Measurements from ENCODE around the gene ZPBP.
A peak's percentile ranks its signal among the peaks of the same experiment; 100 is the strongest.

The ZPBP gene

GRCh38 chr7:50088463-50089129 is 4.5 kb downstream of the ZPBP start:
- TF ChIP-seq, protein P1, sequence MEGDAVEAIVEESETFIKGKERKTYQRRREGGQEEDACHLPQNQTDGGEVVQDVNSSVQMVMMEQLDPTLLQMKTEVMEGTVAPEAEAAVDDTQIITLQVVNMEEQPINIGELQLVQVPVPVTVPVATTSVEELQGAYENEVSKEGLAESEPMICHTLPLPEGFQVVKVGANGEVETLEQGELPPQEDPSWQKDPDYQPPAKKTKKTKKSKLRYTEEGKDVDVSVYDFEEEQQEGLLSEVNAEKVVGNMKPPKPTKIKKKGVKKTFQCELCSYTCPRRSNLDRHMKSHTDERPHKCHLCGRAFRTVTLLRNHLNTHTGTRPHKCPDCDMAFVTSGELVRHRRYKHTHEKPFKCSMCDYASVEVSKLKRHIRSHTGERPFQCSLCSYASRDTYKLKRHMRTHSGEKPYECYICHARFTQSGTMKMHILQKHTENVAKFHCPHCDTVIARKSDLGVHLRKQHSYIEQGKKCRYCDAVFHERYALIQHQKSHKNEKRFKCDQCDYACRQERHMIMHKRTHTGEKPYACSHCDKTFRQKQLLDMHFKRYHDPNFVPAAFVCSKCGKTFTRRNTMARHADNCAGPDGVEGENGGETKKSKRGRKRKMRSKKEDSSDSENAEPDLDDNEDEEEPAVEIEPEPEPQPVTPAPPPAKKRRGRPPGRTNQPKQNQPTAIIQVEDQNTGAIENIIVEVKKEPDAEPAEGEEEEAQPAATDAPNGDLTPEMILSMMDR (conservative IDR thresholded peaks at IDR 0.05; ENCODE audit: low read depth), result no peak
- no peak for DNase-seq (ENCODE audit: low spot score)
- ChIA-PET POLR2A (ENCODE audit: low non-redundant PET) (no interaction called here), CTCF (no interaction called here)
- H3K27ac ChIP-seq, result no peak overlapping the region

DNA sequence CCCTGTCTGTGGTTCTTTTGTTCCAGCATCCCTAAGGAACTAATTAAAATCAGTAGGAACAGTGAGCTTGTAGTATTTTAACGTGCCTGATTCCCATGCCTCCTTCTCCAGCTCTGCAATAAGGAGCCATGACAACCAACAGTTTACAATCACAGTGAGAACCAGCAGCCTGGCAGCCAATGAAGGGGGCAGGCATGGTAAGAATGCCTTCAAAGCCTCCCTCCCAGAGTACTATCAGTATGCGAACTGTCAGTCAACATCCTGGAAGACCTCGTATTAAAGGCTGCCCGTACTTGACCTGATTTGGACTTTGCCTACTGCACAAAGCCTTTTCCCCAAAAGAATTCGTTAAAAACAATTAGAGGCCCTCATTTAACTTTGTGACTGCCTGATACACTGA is 7.7 kb downstream of the ZPBP start:
- no peak for DNase-seq (ENCODE audit: low spot score)
- POLR2A ChIA-PET (ENCODE audit: low non-redundant PET), result no interaction called here
- TF ChIP-seq, protein P1 (conservative IDR thresholded peaks at IDR 0.05; ENCODE audit: low read depth), result no peak
- CTCF ChIA-PET, result no interaction called here
- no peak overlapping the region for H3K27ac ChIP-seq

DNA sequence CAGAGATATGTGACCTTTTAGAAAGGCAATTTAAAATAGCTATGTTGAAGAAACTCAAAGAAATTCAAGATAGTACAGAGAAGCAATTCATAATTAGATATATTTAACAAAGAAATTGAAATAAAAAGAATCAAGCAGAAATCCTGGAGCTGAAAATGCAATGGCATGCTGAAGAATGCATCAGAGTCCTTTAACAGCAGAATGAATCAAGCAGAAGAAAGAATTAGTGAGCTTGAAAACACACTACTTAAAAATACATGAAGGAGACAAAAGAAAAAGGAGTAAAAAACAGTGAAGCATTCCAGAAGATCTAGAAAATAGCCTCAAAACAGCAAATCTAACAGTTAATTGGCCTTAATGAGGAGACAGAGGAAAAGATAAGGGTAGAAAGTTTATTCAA is 20.0 kb downstream of the ZPBP start:
- DNase-seq (ENCODE audit: low spot score), result no peak
- ChIA-PET CTCF (no interaction called here), POLR2A (ENCODE audit: low non-redundant PET) (no interaction called here)
- H3K27ac ChIP-seq, result no peak overlapping the region
- TF ChIP-seq, protein P1 (conservative IDR thresholded peaks at IDR 0.05; ENCODE audit: low read depth), result no peak

GRCh38 chr7:50069613-50070012 is 23.4 kb downstream of the ZPBP start:
- peak; percentile 26 for DNase-seq (ENCODE audit: low spot score)
- ChIA-PET CTCF (no interaction called here), POLR2A (ENCODE audit: low non-redundant PET) (no interaction called here)
- peak overlapping the region; percentile 62 for H3K27ac ChIP-seq
- TF ChIP-seq, protein P1 (conservative IDR thresholded peaks at IDR 0.05; ENCODE audit: low read depth), result no peak

- H3K27ac ChIP-seq, result no peak overlapping the region
Measured at GRCh38 chr7:50068850-50069551, 24.0 kb downstream of the ZPBP start.

DNA sequence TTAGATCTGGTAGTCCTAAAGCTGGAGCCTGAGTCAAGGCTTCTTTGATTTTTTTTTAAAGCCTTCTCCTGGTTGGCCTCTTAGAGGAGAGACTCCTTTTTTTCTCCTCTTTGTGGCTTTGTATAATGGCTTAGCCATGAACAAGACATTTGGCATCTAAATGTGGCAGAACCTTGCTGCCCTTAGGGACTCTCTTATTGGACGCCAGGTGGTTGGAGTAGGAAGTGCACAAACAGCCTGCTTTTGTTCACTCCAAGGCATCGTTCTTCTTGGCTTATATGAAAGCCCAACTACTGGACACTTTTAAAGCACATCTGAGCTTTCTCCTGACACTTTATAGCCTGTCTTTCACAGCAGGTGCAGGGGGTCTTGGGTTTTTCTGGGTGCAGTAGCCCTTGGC is 25.0 kb downstream of the ZPBP start:
- H3K27ac ChIP-seq, result no peak overlapping the region
- TF ChIP-seq, protein P1 (conservative IDR thresholded peaks at IDR 0.05; ENCODE audit: low read depth), result peak; percentile 48
- POLR2A ChIA-PET (ENCODE audit: low non-redundant PET), result no interaction called here
- CTCF ChIA-PET, result interaction anchor here (0.5 to 0.7 kb wide), 3 partner anchors 279 to 1073 kb away, joined by 3 to 4 read pairs (median 3); no protein-coding TSS in a partner anchor
- peak; percentile 20 for DNase-seq (ENCODE audit: low spot score)

More at GRCh38 chr7:50068850-50069551, 24.0 kb downstream of the ZPBP start:
- TF ChIP-seq, protein P1 (conservative IDR thresholded peaks at IDR 0.05; ENCODE audit: low read depth), result no peak
- POLR2A ChIA-PET (ENCODE audit: low non-redundant PET), result no interaction called here
- DNase-seq (ENCODE audit: low spot score), result peak; percentile 66
- CTCF ChIA-PET, result interaction anchor here (0.7 kb wide), 1 partner anchor 246 kb away, joined by 3 read pairs; no protein-coding TSS in a partner anchor

Measured in RWPE1 (cell line).